IMR-90 (cell line): ENCODE data around the gene OVOL3. TPM values are rescaled to one million over a fixed set of nuclear protein-coding genes. Genes with fewer than 3 reads are reported as not detected.
A peak's percentile ranks its signal among the peaks of the same experiment; 100 is the strongest.

Experiments
- ATAC-seq: fragments of 200-7000 bp; cut with Tn5 transposase; 2 replicates; pipeline ENCODE4 v1.9.1; 2020; ENCODE audit warnings: low read depth, mild to moderate bottlenecking, moderate library complexity
- BruUV-seq: library from RNA; stranded (reverse); fragments of 400-500 nt; replicated peaks from 2 replicates; lab custom pipeline; 2021; lab: Mats Ljungman, UMichigan
- CTCF ChIA-PET: fragments of 300-600 bp; formaldehyde crosslinking; extraction: SDS; loops from one replicate; lab custom pipeline; 2021; ENCODE audit warnings: antibody characterized with exemption; lab: Yijun Ruan, JAX
- POLR2A ChIA-PET: fragments of 300-600 bp; sonication (Branson Sonifier 250); formaldehyde crosslinking; loops from one replicate; lab custom pipeline; 2022; ENCODE audit warnings: antibody characterized with exemption; ENCODE audit not compliant: unreplicated experiment; lab: Charles Lee
- DNase-seq: peaks from one replicate; pipeline ENCODE4 v3.0.0; 2013
- H2AFZ ChIP-seq: replicated peaks from 2 replicates; pipeline ENCODE3; 2013; ENCODE audit warnings: low read length, mild to moderate bottlenecking; ENCODE audit not compliant: poor library complexity
- H2AK5ac ChIP-seq: 2 replicates; pipeline ENCODE4 v1.6.1; 2013; ENCODE audit warnings: low read depth, low read length, inconsistent platforms
- H2AK9ac ChIP-seq: replicated peaks from 2 replicates; pipeline ENCODE3; 2013; ENCODE audit warnings: mild to moderate bottlenecking, low read depth, low read length, moderate library complexity; ENCODE audit not compliant: poor library complexity
- H2BK120ac ChIP-seq: 2 replicates; pipeline ENCODE4 v1.6.1; 2013; ENCODE audit warnings: low read depth, low read length, inconsistent platforms
- H2BK15ac ChIP-seq: 3 replicates; pipeline ENCODE4 v1.6.1; 2013; ENCODE audit warnings: low read depth, low read length, inconsistent platforms
- H2BK20ac ChIP-seq: 2 replicates; pipeline ENCODE4 v1.6.1; 2013; ENCODE audit warnings: low read depth, mild to moderate bottlenecking, inconsistent platforms, low read length, moderate library complexity
- H2BK5ac ChIP-seq: 2 replicates; pipeline ENCODE4 v1.6.1; 2013; ENCODE audit warnings: mild to moderate bottlenecking, low read depth, low read length, inconsistent platforms; ENCODE audit not compliant: poor library complexity, severe bottlenecking
- H3K14ac ChIP-seq: replicated peaks from 2 replicates; pipeline ENCODE4 v1.6.1; 2013; ENCODE audit warnings: low read depth, low read length, inconsistent platforms
- H3K18ac ChIP-seq: 2 replicates; pipeline ENCODE4 v1.6.1; 2013; ENCODE audit warnings: low read depth, low read length, control low read depth
- H3K23ac ChIP-seq: 2 replicates; pipeline ENCODE4 v1.6.1; 2013; ENCODE audit warnings: low read depth, low read length, inconsistent platforms
- H3K27ac ChIP-seq: 2 replicates; pipeline ENCODE4 v1.5.1; 2013; ENCODE audit warnings: mild to moderate bottlenecking, control low read depth, low read length; ENCODE audit not compliant: insufficient read depth
- H3K27me3 ChIP-seq: 2 replicates; pipeline ENCODE4 v1.6.1; 2013; ENCODE audit warnings: low read length; ENCODE audit not compliant: control insufficient read depth, insufficient read depth
- H3K36me3 ChIP-seq: 2 replicates; pipeline ENCODE4 v1.6.1; 2013; ENCODE audit warnings: low read length, mixed read lengths; ENCODE audit not compliant: control insufficient read depth, insufficient read depth
- H3K4ac ChIP-seq: 2 replicates; pipeline ENCODE4 v1.6.1; 2013; ENCODE audit warnings: low read depth, low read length, inconsistent platforms
- H3K4me1 ChIP-seq: 2 replicates; pipeline ENCODE4 v1.6.1; 2013; ENCODE audit warnings: low read length, mixed read lengths; ENCODE audit not compliant: control insufficient read depth, insufficient read depth
- H3K4me2 ChIP-seq: 2 replicates; pipeline ENCODE4 v1.6.1; 2013; ENCODE audit warnings: low read depth, mild to moderate bottlenecking, control low read depth, low read length, moderate library complexity
- H3K4me3 ChIP-seq: 2 replicates; pipeline ENCODE4 v1.5.1; 2013; ENCODE audit warnings: low read depth, mild to moderate bottlenecking, control low read depth, low read length, moderate library complexity; ENCODE audit not compliant: insufficient read depth
- H3K56ac ChIP-seq: 2 replicates; pipeline ENCODE4 v1.6.1; 2013; ENCODE audit warnings: low read length, inconsistent platforms; ENCODE audit not compliant: insufficient read depth; ENCODE audit errors: extremely low read depth
- H3K79me1 ChIP-seq, 2 experiments: 2 replicates each; pipeline ENCODE4 v1.6.1; 2013; ENCODE audit warnings: low read length in 2 of 2, inconsistent platforms in 1 of 2, low read depth in 1 of 2
- H3K9ac ChIP-seq: 2 replicates; pipeline ENCODE4 v1.6.1; 2013; ENCODE audit warnings: low read depth, low read length, control low read depth
- H3K9me1 ChIP-seq: 2 replicates; pipeline ENCODE4 v1.6.1; 2013; ENCODE audit warnings: low read length, inconsistent platforms; ENCODE audit not compliant: insufficient read depth
- H3K9me3 ChIP-seq: 2 replicates; pipeline ENCODE4 v1.6.1; 2013; ENCODE audit warnings: low read length; ENCODE audit not compliant: control insufficient read depth, insufficient read depth
- H4K20me1 ChIP-seq: 2 replicates; pipeline ENCODE4 v1.6.1; 2013; ENCODE audit warnings: low read length, inconsistent platforms; ENCODE audit not compliant: insufficient read depth
- H4K5ac ChIP-seq: 2 replicates; pipeline ENCODE4 v1.6.1; 2013; ENCODE audit warnings: mild to moderate bottlenecking, low read depth, low read length, control low read depth
- H4K8ac ChIP-seq, 2 experiments: 2 replicates each; pipeline ENCODE4 v1.6.1; 2013; ENCODE audit warnings: low read depth in 2 of 2, low read length in 2 of 2, control low read depth in 1 of 2, inconsistent platforms in 1 of 2
- H4K91ac ChIP-seq: 2 replicates; pipeline ENCODE4 v1.6.1; 2013; ENCODE audit warnings: low read depth, low read length, inconsistent platforms; ENCODE audit not compliant: insufficient read depth
- BHLHE40 ChIP-seq: fragments of 150-350 bp; IDR thresholded peaks from 2 replicates; pipeline ENCODE4 v1.6.1; 2016; ENCODE audit warnings: mild to moderate bottlenecking, low read depth, low read length
- CEBPB ChIP-seq: IDR thresholded peaks from 2 replicates; pipeline ENCODE4 v1.6.1; 2012; ENCODE audit warnings: low read depth, low read length, improper control_type of control experiment
- FOS ChIP-seq: fragments of 150-350 bp; IDR thresholded peaks from 2 replicates; pipeline ENCODE4 v1.6.1; 2016; ENCODE audit warnings: low read depth, low read length
- MAFK ChIP-seq: IDR thresholded peaks from 2 replicates; pipeline ENCODE4 v1.6.1; 2012; ENCODE audit warnings: low read depth, low read length, improper control_type of control experiment
- MAZ ChIP-seq: IDR thresholded peaks from 2 replicates; pipeline ENCODE4 v1.6.1; 2012; ENCODE audit warnings: low read depth, mild to moderate bottlenecking, low read length, improper control_type of control experiment, moderate library complexity, borderline replicate concordance
- MXI1 ChIP-seq: IDR thresholded peaks from 2 replicates; pipeline ENCODE4 v1.6.1; 2012; ENCODE audit warnings: low read depth, mild to moderate bottlenecking, low read length, moderate library complexity, borderline replicate concordance
- NFE2L2 ChIP-seq: fragments of 150-350 bp; IDR thresholded peaks from 2 replicates; pipeline ENCODE4 v1.6.1; 2016; ENCODE audit warnings: low read depth, mild to moderate bottlenecking, low read length
- POLR2A ChIP-seq: IDR thresholded peaks from 2 replicates; pipeline ENCODE4 v1.6.1; 2012; ENCODE audit warnings: mild to moderate bottlenecking, low read depth, low read length
- RAD21 ChIP-seq: IDR thresholded peaks from 2 replicates; pipeline ENCODE4 v1.6.1; 2012; ENCODE audit warnings: low read length, improper control_type of control experiment
- SMC3 ChIP-seq: fragments of 150-350 bp; IDR thresholded peaks from 2 replicates; pipeline ENCODE4 v1.6.1; 2016; ENCODE audit warnings: low read depth, mild to moderate bottlenecking, antibody characterized with exemption, low read length, moderate library complexity
- WGBS, 2 experiments: methylation state at CpG; one replicate each; pipeline versions ENCODE4 v1.1.5 to v1.1.7; 2013; ENCODE audit warnings: missing lambda C conversion rate in 2 of 2; ENCODE audit not compliant: insufficient read length in 1 of 2; ENCODE audit errors: extremely low coverage in 2 of 2; 5-methylcytosine and 5-hydroxymethylcytosine counted together
- dilution Hi-C: fragments of 300-500 bp; cut with HindIII; formaldehyde crosslinking; loops from one replicate; pipeline ENCODE4 v1.14.3; 2018; ENCODE audit warnings: low sequenced_read_pairs; ENCODE audit not compliant: unreplicated experiment
- in situ Hi-C: fragments of 300-500 bp; cut with MboI; formaldehyde crosslinking; loops from 3 replicates; pipeline ENCODE4 v1.14.3; 2019; ENCODE audit warnings: low sequenced_read_pairs, inconsistent platforms, mixed read lengths
- intact Hi-C: fragments of 100-400 bp; cut with micrococcal nuclease; formaldehyde crosslinking; loops from 2 replicates; pipeline ENCODE4 v1.10.0; 2022
- polyA plus RNA-seq, 3 experiments: library from polyadenylated mRNA; depleted of rRNA; stranded (reverse); fragments of >200 nt; gene quantifications; 2 replicates each; pipeline ENCODE4 v1.2.3, GENCODE V29; 2012; ENCODE audit warnings: low replicate concordance in 1 of 3
- total RNA-seq: library from RNA; depleted of rRNA; stranded (reverse); fragments of >200 nt; gene quantifications from 2 replicates; pipeline ENCODE4 v1.2.3, GENCODE V29; 2012
- TF ChIP-seq, protein P1 (sequence below): conservative IDR thresholded peaks from 2 replicates; pipeline ENCODE4 v1.5.1; 2012; ENCODE audit warnings: mild to moderate bottlenecking, low read depth, low read length, improper control_type of control experiment
- TF ChIP-seq, protein P2 (sequence below): fragments of 150-350 bp; IDR thresholded peaks from 2 replicates; pipeline ENCODE4 v1.6.1; 2017; ENCODE audit warnings: mild to moderate bottlenecking, antibody characterized with exemption, low read length, low read depth
- TF ChIP-seq, protein P3 (sequence below): fragments of 150-350 bp; IDR thresholded peaks from 2 replicates; pipeline ENCODE4 v1.6.1; 2016; ENCODE audit warnings: low read depth, mild to moderate bottlenecking, low read length, moderate library complexity, borderline replicate concordance

Gene OVOL3
- total and polyA plus RNA-seq, 2 of the 4 experiments (the other 2 are of a cell fraction): not detected

DNA sequence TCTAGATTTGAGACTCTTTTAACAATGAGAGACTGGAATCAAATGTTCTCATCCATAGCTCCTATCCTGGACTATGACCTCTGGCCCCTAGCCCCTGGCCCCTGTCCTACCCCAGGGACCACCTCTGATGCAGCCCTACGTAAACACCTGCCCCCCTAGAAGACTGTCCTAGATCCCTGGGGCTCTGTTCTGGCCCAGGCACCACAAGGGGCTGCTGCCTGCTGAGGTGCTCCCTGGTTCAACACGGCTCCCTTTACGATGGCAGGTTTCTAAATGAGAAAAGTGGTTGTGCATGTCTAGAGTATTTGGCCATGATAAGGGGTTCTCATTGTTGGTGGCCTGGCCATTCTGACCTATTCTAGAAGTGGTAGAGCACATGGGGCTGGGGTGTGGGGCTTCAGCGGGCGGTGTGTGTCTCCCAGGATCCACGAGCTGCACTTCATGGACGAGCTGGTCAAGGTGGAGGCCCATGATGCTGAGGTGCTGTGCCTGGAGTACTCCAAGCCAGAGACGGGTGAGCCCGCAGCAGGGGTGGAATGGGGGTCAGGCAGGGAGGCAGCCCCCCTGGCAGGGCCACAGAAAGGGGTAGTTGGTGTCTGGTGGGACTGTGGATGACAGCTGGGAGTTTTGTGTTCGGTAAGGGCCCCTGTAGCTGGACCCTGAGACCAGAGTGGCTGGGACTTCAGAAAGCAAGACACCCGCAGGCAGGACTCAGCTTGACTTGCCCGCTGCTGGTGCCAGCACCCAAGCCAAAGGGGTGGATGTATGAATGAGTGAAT is 26.5 kb upstream of the OVOL3 start (continued):
- no peak for TF ChIP-seq POLR2A

DNA sequence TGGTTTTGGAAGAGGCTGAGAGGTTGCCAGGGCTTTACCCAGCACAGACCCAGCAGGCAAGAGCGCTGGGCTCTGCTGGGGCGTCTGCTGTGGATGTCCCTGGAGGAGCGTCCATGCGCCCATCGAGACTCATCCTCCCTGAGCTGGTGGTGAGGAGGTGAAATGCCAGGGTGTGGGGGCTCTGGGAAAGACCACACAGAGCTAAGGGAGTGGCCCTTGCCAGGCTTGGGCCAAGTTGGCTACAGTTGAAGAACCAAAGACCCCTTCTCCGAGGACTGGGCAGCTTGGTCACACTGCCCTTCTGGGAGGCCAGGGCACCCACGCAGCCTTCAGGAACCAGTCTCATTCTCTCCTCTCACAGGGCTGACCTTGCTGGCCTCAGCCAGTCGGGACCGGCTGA is 24.6 kb upstream of the OVOL3 start:
- Histone ChIP-seq H3K4me3 (no peak overlapping the region), H3K4ac (no peak overlapping the region), H3K56ac (no peak overlapping the region), H3K9me3 (no peaks in the 10 kb centered on the region), H2AK5ac (no peak overlapping the region), H3K4me1 (no peaks in the 10 kb centered on the region), H3K9me1 (peaks cover 6% of the 10 kb centered on the region; the same call in 1 of the 2 replicates), H3K79me1 (no peaks in the 10 kb centered on the region; a peak in 1 of 4 replicates), H3K36me3 (peaks cover 22% of the 10 kb centered on the region), H4K91ac (no peak overlapping the region), H3K4me2 (no peak overlapping the region), H2BK20ac (no peak overlapping the region), H4K8ac (no peak overlapping the region), H2BK5ac (no peak overlapping the region), H2AFZ (no peak overlapping the region), H3K18ac (no peak overlapping the region), H2AK9ac (peak overlapping the region; percentile 19), H4K20me1 (no peaks in the 10 kb centered on the region), H3K9ac (no peak overlapping the region), H3K27me3 (no peaks in the 10 kb centered on the region), H3K14ac (no peak overlapping the region), H4K5ac (no peak overlapping the region), H3K27ac (no peak overlapping the region), H2BK15ac (no peak overlapping the region), H2BK120ac (no peak overlapping the region), H3K23ac (no peak overlapping the region)
- BruUV-seq: no TSS peak
- dilution Hi-C loops (no loop called here), in situ Hi-C loops (no loop called here), intact Hi-C loops (no loop called here)
- ChIA-PET CTCF (no interaction called here), POLR2A (no interaction called here)
- 97% methylated on average over 6 of the region's 9 CpGs; no CpG with 5 or more reads in 1 of the 2 experiments for WGBS, 2 experiments
- no peak for DNase-seq
- ATAC-seq: no peak
- TF ChIP-seq SMC3 (no peak), CEBPB (no peak), MAZ (no peak), FOS (no peak), MXI1 (no peak), BHLHE40 (no peak), RAD21 (no peak), POLR2A (no peak), NFE2L2 (no peak), MAFK (no peak)
- TF ChIP-seq, protein P1, sequence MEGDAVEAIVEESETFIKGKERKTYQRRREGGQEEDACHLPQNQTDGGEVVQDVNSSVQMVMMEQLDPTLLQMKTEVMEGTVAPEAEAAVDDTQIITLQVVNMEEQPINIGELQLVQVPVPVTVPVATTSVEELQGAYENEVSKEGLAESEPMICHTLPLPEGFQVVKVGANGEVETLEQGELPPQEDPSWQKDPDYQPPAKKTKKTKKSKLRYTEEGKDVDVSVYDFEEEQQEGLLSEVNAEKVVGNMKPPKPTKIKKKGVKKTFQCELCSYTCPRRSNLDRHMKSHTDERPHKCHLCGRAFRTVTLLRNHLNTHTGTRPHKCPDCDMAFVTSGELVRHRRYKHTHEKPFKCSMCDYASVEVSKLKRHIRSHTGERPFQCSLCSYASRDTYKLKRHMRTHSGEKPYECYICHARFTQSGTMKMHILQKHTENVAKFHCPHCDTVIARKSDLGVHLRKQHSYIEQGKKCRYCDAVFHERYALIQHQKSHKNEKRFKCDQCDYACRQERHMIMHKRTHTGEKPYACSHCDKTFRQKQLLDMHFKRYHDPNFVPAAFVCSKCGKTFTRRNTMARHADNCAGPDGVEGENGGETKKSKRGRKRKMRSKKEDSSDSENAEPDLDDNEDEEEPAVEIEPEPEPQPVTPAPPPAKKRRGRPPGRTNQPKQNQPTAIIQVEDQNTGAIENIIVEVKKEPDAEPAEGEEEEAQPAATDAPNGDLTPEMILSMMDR: no peak
- TF ChIP-seq, protein P2, sequence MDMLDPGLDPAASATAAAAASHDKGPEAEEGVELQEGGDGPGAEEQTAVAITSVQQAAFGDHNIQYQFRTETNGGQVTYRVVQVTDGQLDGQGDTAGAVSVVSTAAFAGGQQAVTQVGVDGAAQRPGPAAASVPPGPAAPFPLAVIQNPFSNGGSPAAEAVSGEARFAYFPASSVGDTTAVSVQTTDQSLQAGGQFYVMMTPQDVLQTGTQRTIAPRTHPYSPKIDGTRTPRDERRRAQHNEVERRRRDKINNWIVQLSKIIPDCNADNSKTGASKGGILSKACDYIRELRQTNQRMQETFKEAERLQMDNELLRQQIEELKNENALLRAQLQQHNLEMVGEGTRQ: no peak
- TF ChIP-seq, protein P3, sequence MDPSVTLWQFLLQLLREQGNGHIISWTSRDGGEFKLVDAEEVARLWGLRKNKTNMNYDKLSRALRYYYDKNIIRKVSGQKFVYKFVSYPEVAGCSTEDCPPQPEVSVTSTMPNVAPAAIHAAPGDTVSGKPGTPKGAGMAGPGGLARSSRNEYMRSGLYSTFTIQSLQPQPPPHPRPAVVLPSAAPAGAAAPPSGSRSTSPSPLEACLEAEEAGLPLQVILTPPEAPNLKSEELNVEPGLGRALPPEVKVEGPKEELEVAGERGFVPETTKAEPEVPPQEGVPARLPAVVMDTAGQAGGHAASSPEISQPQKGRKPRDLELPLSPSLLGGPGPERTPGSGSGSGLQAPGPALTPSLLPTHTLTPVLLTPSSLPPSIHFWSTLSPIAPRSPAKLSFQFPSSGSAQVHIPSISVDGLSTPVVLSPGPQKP: no peak
